A549 treated with RU486 at 1 μM for 4 hours (cell line): ENCODE measurements around the gene AGTR1. TPM values are rescaled to one million over a fixed set of nuclear protein-coding genes. Genes with fewer than 3 reads are reported as not detected.

Experiments used
- total RNA-seq: library from RNA; stranded (reverse); fragments of 200-300 nt; extraction: Qiagen RNA extraction; gene quantifications from 5 replicates; pipeline ENCODE4 v1.2.3, GENCODE V29; 2022; ENCODE audit warnings: low read depth

The AGTR1 gene
- total RNA-seq, result 0.30 to 0.80 TPM (median 0.42 TPM) in 4 of 5 replicates, not detected in the other

DNA sequence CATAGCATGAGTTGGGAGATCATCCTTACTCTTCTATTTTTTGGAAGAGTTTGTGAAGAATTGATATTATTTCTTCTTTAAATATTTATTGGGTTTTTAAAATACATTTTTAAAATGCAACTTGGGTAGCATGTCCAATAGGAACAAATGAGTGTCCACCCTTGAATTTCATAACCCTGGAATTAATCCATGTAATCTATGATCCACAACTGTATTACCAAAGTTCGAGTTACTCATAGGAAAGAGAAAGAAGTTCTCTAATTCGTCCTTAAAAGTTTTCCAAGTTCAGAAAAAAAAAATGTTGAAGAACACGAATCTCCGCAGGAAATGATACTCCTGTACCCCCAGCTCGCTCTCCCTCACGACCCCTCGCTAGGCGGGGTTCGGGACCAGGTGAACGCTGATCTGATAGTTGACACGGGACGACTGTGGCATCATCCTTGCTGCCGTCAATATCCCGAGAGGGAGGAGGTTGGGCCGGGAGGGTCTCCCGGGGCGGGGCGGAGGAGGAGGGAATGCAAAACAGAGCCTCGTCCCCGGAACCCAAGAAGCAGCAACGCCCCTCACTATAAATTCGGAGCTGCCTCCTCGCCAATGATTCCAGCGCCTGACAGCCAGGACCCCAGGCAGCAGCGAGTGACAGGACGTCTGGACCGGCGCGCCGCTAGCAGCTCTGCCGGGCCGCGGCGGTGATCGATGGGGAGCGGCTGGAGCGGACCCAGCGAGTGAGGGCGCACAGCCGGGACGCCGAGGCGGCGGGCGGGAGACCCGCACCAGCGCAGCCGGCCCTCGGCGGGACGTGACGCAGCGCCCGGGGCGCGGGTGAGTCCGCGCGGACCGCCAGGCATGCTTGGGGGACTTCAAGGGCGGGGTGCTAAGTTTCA is at the start of gene AGTR1:
TSS of gene AGTR1 (plus strand) at position 598 of the 884 bp plus-strand sequence. CDS start 43,133 bp downstream, outside the sequence.

Other genes with a start within 250 kb of the AGTR1 start
- gene CPB1, start 129.9 kb downstream of the AGTR1 start, total RNA-seq, result not detected in 5 replicates
- gene CPA3, start 167.4 kb downstream of the AGTR1 start, total RNA-seq, result not detected in 5 replicates